Neural cell (in vitro differentiated cells): ENCODE measurements around the gene C1orf50.

Experiments
- EP300 ChIP-seq: fragments of 450-650 bp; conservative IDR thresholded peaks from 2 replicates; pipeline ENCODE4 v1.6.1; 2014; ENCODE audit warnings: antibody characterized with exemption, mild to moderate bottlenecking, moderate library complexity; ENCODE audit not compliant: poor library complexity, severe bottlenecking
- EZH2 ChIP-seq: fragments of 200-600, 300-800 bp; shearing (Covaris generic), sonication (generic); IDR thresholded peaks from 2 replicates; pipeline ENCODE4 v1.6.1; 2014; ENCODE audit warnings: antibody characterized with exemption, low read length, borderline replicate concordance, mild to moderate bottlenecking; ENCODE audit not compliant: insufficient read depth, poor library complexity, severe bottlenecking
- MXI1 ChIP-seq: fragments of 450-650 bp; conservative IDR thresholded peaks from 2 replicates; pipeline ENCODE4 v1.6.1; 2014; ENCODE audit warnings: antibody characterized with exemption, mild to moderate bottlenecking; ENCODE audit not compliant: poor library complexity, severe bottlenecking
- POLR2AphosphoS5 ChIP-seq: IDR thresholded peaks from 2 replicates; pipeline ENCODE4 v1.6.1; 2012
- RAD21 ChIP-seq: fragments of 450-650 bp; conservative IDR thresholded peaks from 2 replicates; pipeline ENCODE4 v1.6.1; 2014; ENCODE audit warnings: antibody characterized with exemption, mild to moderate bottlenecking, moderate library complexity
- SMC3 ChIP-seq: fragments of 450-650 bp; conservative IDR thresholded peaks from 2 replicates; pipeline ENCODE4 v1.6.1; 2014; ENCODE audit warnings: antibody characterized with exemption, mild to moderate bottlenecking, moderate library complexity; ENCODE audit not compliant: poor library complexity
- TF ChIP-seq, protein P1 (sequence below): fragments of 450-650 bp; IDR thresholded peaks from 2 replicates; pipeline ENCODE4 v1.5.1; 2014; ENCODE audit warnings: antibody characterized with exemption, mild to moderate bottlenecking, moderate library complexity; ENCODE audit not compliant: poor library complexity, severe bottlenecking
- TF ChIP-seq, protein P2 (sequence below): IDR thresholded peaks from 2 replicates; pipeline ENCODE4 v1.6.1; 2012; ENCODE audit warnings: borderline replicate concordance

DNA sequence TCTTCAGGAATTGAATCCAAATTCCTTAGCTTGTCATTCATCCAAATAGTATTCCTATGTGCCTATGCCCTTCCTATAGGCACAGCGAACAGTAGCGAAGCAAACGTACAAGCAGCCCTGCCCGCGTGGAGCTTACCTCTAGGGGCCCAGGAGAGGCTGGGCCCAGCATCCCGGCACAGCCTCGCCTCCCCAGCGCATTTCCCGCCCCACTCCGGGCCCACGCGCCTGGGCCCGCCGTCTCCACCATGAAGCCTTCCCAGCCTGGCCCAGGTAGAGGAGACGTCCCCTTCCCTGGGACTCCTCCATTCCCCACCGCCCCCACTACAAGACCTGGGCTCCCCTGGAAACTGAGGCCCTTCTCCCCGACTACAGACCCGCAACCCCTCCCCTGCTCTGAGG lies 17.5 kb downstream of the C1orf50 start:
- TF ChIP-seq, protein P1, sequence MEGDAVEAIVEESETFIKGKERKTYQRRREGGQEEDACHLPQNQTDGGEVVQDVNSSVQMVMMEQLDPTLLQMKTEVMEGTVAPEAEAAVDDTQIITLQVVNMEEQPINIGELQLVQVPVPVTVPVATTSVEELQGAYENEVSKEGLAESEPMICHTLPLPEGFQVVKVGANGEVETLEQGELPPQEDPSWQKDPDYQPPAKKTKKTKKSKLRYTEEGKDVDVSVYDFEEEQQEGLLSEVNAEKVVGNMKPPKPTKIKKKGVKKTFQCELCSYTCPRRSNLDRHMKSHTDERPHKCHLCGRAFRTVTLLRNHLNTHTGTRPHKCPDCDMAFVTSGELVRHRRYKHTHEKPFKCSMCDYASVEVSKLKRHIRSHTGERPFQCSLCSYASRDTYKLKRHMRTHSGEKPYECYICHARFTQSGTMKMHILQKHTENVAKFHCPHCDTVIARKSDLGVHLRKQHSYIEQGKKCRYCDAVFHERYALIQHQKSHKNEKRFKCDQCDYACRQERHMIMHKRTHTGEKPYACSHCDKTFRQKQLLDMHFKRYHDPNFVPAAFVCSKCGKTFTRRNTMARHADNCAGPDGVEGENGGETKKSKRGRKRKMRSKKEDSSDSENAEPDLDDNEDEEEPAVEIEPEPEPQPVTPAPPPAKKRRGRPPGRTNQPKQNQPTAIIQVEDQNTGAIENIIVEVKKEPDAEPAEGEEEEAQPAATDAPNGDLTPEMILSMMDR = no peak
- TF ChIP-seq EZH2 (no peak), RAD21 (no peak), SMC3 (no peak), POLR2AphosphoS5 (no peak), EP300 (no peak), MXI1 (no peak)
- TF ChIP-seq, protein P2, sequence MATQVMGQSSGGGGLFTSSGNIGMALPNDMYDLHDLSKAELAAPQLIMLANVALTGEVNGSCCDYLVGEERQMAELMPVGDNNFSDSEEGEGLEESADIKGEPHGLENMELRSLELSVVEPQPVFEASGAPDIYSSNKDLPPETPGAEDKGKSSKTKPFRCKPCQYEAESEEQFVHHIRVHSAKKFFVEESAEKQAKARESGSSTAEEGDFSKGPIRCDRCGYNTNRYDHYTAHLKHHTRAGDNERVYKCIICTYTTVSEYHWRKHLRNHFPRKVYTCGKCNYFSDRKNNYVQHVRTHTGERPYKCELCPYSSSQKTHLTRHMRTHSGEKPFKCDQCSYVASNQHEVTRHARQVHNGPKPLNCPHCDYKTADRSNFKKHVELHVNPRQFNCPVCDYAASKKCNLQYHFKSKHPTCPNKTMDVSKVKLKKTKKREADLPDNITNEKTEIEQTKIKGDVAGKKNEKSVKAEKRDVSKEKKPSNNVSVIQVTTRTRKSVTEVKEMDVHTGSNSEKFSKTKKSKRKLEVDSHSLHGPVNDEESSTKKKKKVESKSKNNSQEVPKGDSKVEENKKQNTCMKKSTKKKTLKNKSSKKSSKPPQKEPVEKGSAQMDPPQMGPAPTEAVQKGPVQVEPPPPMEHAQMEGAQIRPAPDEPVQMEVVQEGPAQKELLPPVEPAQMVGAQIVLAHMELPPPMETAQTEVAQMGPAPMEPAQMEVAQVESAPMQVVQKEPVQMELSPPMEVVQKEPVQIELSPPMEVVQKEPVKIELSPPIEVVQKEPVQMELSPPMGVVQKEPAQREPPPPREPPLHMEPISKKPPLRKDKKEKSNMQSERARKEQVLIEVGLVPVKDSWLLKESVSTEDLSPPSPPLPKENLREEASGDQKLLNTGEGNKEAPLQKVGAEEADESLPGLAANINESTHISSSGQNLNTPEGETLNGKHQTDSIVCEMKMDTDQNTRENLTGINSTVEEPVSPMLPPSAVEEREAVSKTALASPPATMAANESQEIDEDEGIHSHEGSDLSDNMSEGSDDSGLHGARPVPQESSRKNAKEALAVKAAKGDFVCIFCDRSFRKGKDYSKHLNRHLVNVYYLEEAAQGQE = no peak
